ENCODE measurements around the gene SPIN2A. TPM values are rescaled to one million over a fixed set of nuclear protein-coding genes. Genes with fewer than 3 reads are reported as not detected.

Gene SPIN2A
- total RNA-seq, 1 experiment from 2014 or later, result 2.8 TPM

DNA sequence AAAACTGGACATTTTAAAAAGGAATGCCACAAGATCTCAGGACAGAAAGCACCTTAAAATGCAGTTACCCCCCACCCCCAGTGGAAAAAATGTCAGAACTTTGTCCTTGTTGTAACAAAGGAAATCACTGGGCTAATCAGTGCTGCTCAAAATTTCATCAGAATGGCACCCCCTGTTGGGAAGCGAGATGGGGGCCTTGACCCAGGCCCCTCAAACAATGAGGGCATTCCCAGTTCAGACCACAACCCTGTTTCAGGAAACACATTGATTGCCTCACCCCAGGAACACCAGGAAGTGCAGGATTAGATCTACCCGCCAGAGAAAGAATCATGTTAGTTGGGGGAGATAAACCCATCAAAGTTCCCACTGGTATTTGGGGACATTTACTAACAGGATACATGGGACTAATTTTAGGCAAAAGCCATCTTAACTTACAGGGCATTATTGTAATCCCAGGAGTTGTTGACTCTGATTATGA is 32.2 kb downstream of the SPIN2A start:
- no peak overlapping the region for H2BK12ac ChIP-seq (ENCODE audit: insufficient read length, low read depth, low read length)
- H2BK20ac ChIP-seq (ENCODE audit: low read depth, low read length, poor library complexity, severe bottlenecking), result no peak overlapping the region
- H3K27me3 ChIP-seq (ENCODE audit: insufficient read depth, low read length), result no peaks in the 10 kb centered on the region
- no peak overlapping the region for H3K4me2 ChIP-seq (ENCODE audit: insufficient read depth, insufficient read length, low read length)
- H3K79me1 ChIP-seq (ENCODE audit: insufficient read depth, low read depth, low read length, poor library complexity, severe bottlenecking), result no peaks in the 10 kb centered on the region
- no peak overlapping the region for H2AFZ ChIP-seq (ENCODE audit: low read length)
- DNase-seq, result no peak
- H3K9me3 ChIP-seq (ENCODE audit: control insufficient read depth, low read depth, low read length), result peaks cover 34% of the 10 kb centered on the region
- no peak overlapping the region for H2BK5ac ChIP-seq (ENCODE audit: insufficient read length, low read length)
- Mint-ChIP-seq H3K4me1 (peaks cover 8 to 23% of the 10 kb centered on the region in 2 experiments), H3K4me3 (no peak overlapping the region), H3K27me3 (ENCODE audit: low read depth) (no peaks in the 10 kb centered on the region), H3K36me3 (ENCODE audit: insufficient read depth in 1 of 3, low read depth in 3 of 3) (peaks cover 40 to 68% (median 66%) of the 10 kb centered on the region in 3 experiments), H3K27ac (peak overlapping the region; percentile 53 to 88 (median 55); a peak in 4 of 7 replicates), H3K9me3 (peaks cover 79 to 93% of the 10 kb centered on the region in 2 experiments)
- no peak overlapping the region for H3K4ac ChIP-seq (ENCODE audit: low read depth, low read length)
- H2AK5ac ChIP-seq (ENCODE audit: insufficient read length, low read length), result no peak overlapping the region
- H3K4me1 ChIP-seq (ENCODE audit: insufficient read depth, low read length), result no peaks in the 10 kb centered on the region
- H4K91ac ChIP-seq (ENCODE audit: insufficient read length, low read depth, low read length), result no peak overlapping the region
- no peak overlapping the region for H3T11ph ChIP-seq (ENCODE audit: low read length)
- H3K56ac ChIP-seq (ENCODE audit: insufficient read length, low read depth, low read length), result no peak overlapping the region
- H3K23me2 ChIP-seq (ENCODE audit: insufficient read length, low read depth, low read length, poor library complexity, severe bottlenecking), result no peaks in the 10 kb centered on the region
- H3K18ac ChIP-seq (ENCODE audit: insufficient read length, low read depth, low read length), result no peak overlapping the region
- no peaks in the 10 kb centered on the region for H4K20me1 ChIP-seq (ENCODE audit: control insufficient read depth, insufficient read depth, insufficient read length)
- H2BK15ac ChIP-seq (ENCODE audit: low read depth, low read length), result no peak overlapping the region
- no peak overlapping the region for H2BK120ac ChIP-seq (ENCODE audit: low read depth, low read length, poor library complexity, severe bottlenecking)
- H3K9ac ChIP-seq (ENCODE audit: extremely low read depth, insufficient read length, low read length), result no peak overlapping the region
- no peak overlapping the region for H4K8ac ChIP-seq (replicated peaks; ENCODE audit: insufficient read length, low read depth, low read length)
- H3K23ac ChIP-seq (ENCODE audit: insufficient read length, low read depth, low read length), result no peak overlapping the region
- WGBS (ENCODE audit: extremely low coverage, insufficient read length, low lambda C conversion rate), result no CpG with 5 or more reads among the region's 2 CpGs
- TF ChIP-seq, protein P1, sequence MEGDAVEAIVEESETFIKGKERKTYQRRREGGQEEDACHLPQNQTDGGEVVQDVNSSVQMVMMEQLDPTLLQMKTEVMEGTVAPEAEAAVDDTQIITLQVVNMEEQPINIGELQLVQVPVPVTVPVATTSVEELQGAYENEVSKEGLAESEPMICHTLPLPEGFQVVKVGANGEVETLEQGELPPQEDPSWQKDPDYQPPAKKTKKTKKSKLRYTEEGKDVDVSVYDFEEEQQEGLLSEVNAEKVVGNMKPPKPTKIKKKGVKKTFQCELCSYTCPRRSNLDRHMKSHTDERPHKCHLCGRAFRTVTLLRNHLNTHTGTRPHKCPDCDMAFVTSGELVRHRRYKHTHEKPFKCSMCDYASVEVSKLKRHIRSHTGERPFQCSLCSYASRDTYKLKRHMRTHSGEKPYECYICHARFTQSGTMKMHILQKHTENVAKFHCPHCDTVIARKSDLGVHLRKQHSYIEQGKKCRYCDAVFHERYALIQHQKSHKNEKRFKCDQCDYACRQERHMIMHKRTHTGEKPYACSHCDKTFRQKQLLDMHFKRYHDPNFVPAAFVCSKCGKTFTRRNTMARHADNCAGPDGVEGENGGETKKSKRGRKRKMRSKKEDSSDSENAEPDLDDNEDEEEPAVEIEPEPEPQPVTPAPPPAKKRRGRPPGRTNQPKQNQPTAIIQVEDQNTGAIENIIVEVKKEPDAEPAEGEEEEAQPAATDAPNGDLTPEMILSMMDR (conservative IDR thresholded peaks at IDR 0.05), result no peak
- H3K27ac ChIP-seq (ENCODE audit: insufficient read length, low read depth, low read length), result no peak overlapping the region
- no peaks in the 10 kb centered on the region for H3K79me2 ChIP-seq (ENCODE audit: insufficient read depth, low read length)
- H4K5ac ChIP-seq (ENCODE audit: insufficient read length, low read depth, low read length), result no peak overlapping the region
- no peak overlapping the region for H3K14ac ChIP-seq (ENCODE audit: insufficient read depth, low read length)

All from H9 (cell line).